ENCODE data around the gene ZNF467. TPM values are rescaled to one million over a fixed set of nuclear protein-coding genes. Genes with fewer than 3 reads are reported as not detected.
A peak's percentile ranks its signal among the peaks of the same experiment; 100 is the strongest.

The ZNF467 gene
- 3.8 TPM for total RNA-seq
- 8.8 TPM for polyA plus RNA-seq
- long read RNA-seq, donor 1, partial matches to known transcripts = 0 of 1 reads
- long read RNA-seq, donor 1, other reads (novel, unspliced or antisense) = 0 of 1 reads
- long read RNA-seq, donor 2 = 0 reads
- long read RNA-seq, donor 3, partial matches to known transcripts = 0 of 4 reads
- long read RNA-seq, donor 3, other reads (novel, unspliced or antisense) = 0 of 4 reads
- long read RNA-seq, donor 4, partial matches to known transcripts = 0 of 5 reads
- long read RNA-seq, donor 4, other reads (novel, unspliced or antisense) = 0 of 5 reads
- long read RNA-seq, donor 5, transcript ZNF467-201 (5 exons, 2,553 nt) = major isoform, 10 of 10 reads
- long read RNA-seq, donor 5, partial matches to known transcripts = 0 of 10 reads
- long read RNA-seq, donor 5, other reads (novel, unspliced or antisense) = 0 of 10 reads
- long read RNA-seq, donor 6, transcript ZNF467-201 (5 exons, 2,553 nt) = major isoform, 6 of 7 reads
- long read RNA-seq, donor 6, partial matches to known transcripts = 0 of 7 reads
- long read RNA-seq, donor 6, other reads (novel, unspliced or antisense) = 0 of 7 reads
- long read RNA-seq, donor 7, partial matches to known transcripts = 0 of 3 reads
- long read RNA-seq, donor 7, other reads (novel, unspliced or antisense) = 0 of 3 reads
- long read RNA-seq, donor 8, partial matches to known transcripts = 0 of 1 reads
- long read RNA-seq, donor 8, other reads (novel, unspliced or antisense) = 0 of 1 reads
- long read RNA-seq, donor 9, partial matches to known transcripts = 5 of 7 reads
- long read RNA-seq, donor 9, other reads (novel, unspliced or antisense) = 0 of 7 reads
- long read RNA-seq, donor 10, transcript ZNF467-201 (5 exons, 2,553 nt) = major isoform, 8 of 9 reads
- long read RNA-seq, donor 10, partial matches to known transcripts = 0 of 9 reads
- long read RNA-seq, donor 10, other reads (novel, unspliced or antisense) = 0 of 9 reads

DNA sequence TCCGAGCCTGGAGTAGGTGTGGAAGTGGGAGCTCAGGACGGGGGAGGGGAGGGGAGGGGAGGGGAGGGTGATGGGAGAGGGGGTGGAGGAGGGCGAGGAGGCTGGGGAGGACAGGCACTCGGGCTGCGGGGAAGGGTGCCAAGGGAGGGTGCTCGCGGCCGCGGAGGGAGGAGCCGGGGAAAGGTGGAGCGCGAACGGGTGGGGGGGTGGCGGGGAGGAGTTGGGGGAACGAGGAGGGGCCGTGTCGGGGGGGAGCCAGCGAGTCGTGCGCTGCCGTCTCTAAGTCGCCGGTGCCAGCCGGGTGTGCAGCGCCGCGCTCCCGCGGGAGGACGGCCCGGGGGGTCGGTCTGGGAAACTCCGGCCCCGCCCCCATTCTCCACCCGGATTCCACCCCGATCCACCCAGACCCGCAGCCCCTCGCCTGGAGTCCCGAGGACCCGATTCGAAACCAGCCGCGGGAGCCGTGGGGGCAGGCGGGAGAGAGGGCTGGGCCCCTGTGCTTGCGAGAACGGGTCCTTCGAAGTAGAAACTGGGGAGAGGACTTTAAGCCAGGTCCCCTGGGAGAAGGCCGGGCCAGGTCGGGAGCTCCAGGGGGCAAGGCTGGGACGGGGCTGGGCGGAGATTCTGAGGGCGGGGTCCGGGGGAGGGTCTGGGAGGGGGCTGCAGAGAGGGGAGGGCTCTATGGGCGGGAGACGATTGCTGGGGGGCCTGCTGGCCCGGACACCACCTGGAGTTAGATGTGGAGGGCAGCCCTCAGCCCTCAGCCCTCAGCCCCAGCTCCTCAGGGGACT lies at the start of gene ZNF467:
Gene ZNF467, minus strand, starts transcription at position 143 of the 791 bp plus-strand sequence. CDS start 2,556 bp downstream, outside the sequence.
- DNase-seq (ENCODE audit: low read depth in 6 of 9, low spot score in 9 of 9) = peak in 8 of 9 donors; percentile 18 to 81 (median 61)
- peaks cover 35 to 59% of the 10 kb centered on the region in 2 donors for H3K27me3 ChIP-seq (ENCODE audit: control insufficient read depth in 2 of 2, insufficient read depth in 1 of 2, low read length in 1 of 2)
- H3K36me3 ChIP-seq (ENCODE audit: control insufficient read depth in 2 of 2, insufficient read depth in 2 of 2, low read length in 1 of 2) = peaks cover 0 to 5% of the 10 kb centered on the region in 2 donors
- H3K9me3 ChIP-seq (ENCODE audit: control insufficient read depth in 2 of 2, insufficient read depth in 1 of 2, low read length in 1 of 2) = no peaks in the 10 kb centered on the region
- H3K4me3 ChIP-seq (ENCODE audit: low read length in 2 of 2) = peak within 1 kb of the TSS; percentile 68 to 81
- 8% methylated on average over 57 of the region's 57 CpGs for WGBS
- peaks cover 11 to 25% of the 10 kb centered on the region in 2 donors for H3K4me1 ChIP-seq (ENCODE audit: control insufficient read depth in 2 of 2, insufficient read depth in 2 of 2, low read length in 2 of 2)
- H3K27ac ChIP-seq (ENCODE audit: low read depth in 1 of 2, low read length in 1 of 2) = peak within 1 kb of the TSS; percentile 65 to 75

GRCh38 chr7:149822353-149822943 lies 49.1 kb upstream of the ZNF467 start:
- WGBS = 82% methylated on average over 22 of the region's 22 CpGs
- peaks cover 0 to 16% of the 10 kb centered on the region in 2 donors for H3K27me3 ChIP-seq (ENCODE audit: control insufficient read depth in 2 of 2, insufficient read depth in 1 of 2, low read length in 1 of 2)
- H3K4me3 ChIP-seq (ENCODE audit: low read length in 2 of 2) = no peak overlapping the region
- H3K36me3 ChIP-seq (ENCODE audit: control insufficient read depth in 2 of 2, insufficient read depth in 2 of 2, low read length in 1 of 2) = no peaks in the 10 kb centered on the region
- H3K4me1 ChIP-seq (ENCODE audit: control insufficient read depth in 2 of 2, insufficient read depth in 2 of 2, low read length in 2 of 2) = no peaks in the 10 kb centered on the region
- no peak for DNase-seq (ENCODE audit: low read depth in 6 of 9, low spot score in 9 of 9)
- H3K9me3 ChIP-seq (ENCODE audit: control insufficient read depth in 2 of 2, insufficient read depth in 1 of 2, low read length in 1 of 2) = no peaks in the 10 kb centered on the region
- no peak overlapping the region for H3K27ac ChIP-seq (ENCODE audit: low read depth in 1 of 2, low read length in 1 of 2)

DNA sequence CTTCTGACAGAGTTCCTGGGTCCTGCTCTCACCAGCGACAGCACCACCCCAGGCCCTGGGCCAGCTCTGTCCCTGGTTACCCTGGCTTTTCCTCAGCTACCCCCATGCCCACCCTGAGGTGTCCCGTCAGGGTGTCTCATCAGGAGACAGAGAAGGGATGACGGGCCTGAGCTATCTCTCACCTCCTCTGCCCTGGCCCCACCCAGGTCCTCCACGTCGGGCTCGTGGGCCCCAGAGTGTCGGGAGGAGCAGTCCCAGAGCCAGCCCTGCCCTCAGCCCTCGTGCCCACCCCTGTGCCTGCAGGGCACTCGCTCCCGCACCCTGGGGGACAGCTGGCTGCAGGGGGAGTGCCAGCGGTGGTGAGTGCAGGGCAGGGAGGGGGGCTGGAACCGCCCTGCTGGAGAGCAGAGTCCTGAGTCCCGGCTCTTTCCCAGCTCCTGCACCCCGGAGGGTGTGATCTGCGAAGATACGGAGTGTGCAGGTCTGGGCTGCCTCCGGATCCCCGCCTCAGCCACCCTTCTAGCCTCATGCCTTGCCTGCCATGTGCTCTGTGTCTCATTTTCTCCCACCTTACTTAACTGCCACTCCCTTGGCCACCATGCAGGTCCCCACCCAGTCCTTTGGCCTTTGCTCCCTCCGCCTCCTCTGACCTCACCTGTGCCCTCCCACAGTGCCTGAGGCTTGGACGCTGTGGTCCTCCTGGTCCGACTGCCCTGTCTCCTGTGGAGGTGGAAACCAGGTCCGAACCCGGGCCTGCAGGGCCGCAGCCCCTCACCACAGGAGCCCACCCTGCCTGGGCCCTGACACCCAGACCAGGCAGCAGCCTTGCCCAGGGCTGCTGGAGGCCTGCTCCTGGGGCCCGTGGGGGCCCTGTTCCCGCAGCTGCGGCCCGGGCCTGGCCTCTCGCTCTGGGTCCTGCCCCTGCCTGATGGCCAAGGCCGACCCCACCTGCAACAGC lies 48.1 kb upstream of the ZNF467 start:
- DNase-seq (ENCODE audit: low read depth in 6 of 9, low spot score in 9 of 9) = no peak
- Histone ChIP-seq H3K4me3 (ENCODE audit: low read length in 2 of 2) (no peak overlapping the region), H3K36me3 (ENCODE audit: control insufficient read depth in 2 of 2, insufficient read depth in 2 of 2, low read length in 1 of 2) (no peaks in the 10 kb centered on the region), H3K4me1 (ENCODE audit: control insufficient read depth in 2 of 2, insufficient read depth in 2 of 2, low read length in 2 of 2) (no peaks in the 10 kb centered on the region), H3K27ac (ENCODE audit: low read depth in 1 of 2, low read length in 1 of 2) (no peak overlapping the region), H3K27me3 (ENCODE audit: control insufficient read depth in 2 of 2, insufficient read depth in 1 of 2, low read length in 1 of 2) (peaks cover 0 to 16% of the 10 kb centered on the region in 2 donors), H3K9me3 (ENCODE audit: control insufficient read depth in 2 of 2, insufficient read depth in 1 of 2, low read length in 1 of 2) (no peaks in the 10 kb centered on the region)
- 96% methylated on average over 30 of the region's 30 CpGs for WGBS

GRCh38 chr7:149820622-149821190 lies 47.3 kb upstream of the ZNF467 start:
- Histone ChIP-seq H3K9me3 (ENCODE audit: control insufficient read depth in 2 of 2, insufficient read depth in 1 of 2, low read length in 1 of 2) (no peaks in the 10 kb centered on the region), H3K4me1 (ENCODE audit: control insufficient read depth in 2 of 2, insufficient read depth in 2 of 2, low read length in 2 of 2) (no peaks in the 10 kb centered on the region), H3K36me3 (ENCODE audit: control insufficient read depth in 2 of 2, insufficient read depth in 2 of 2, low read length in 1 of 2) (no peaks in the 10 kb centered on the region), H3K27me3 (ENCODE audit: control insufficient read depth in 2 of 2, insufficient read depth in 1 of 2, low read length in 1 of 2) (peaks cover 0 to 16% of the 10 kb centered on the region in 2 donors), H3K4me3 (ENCODE audit: low read length in 2 of 2) (no peak overlapping the region), H3K27ac (ENCODE audit: low read depth in 1 of 2, low read length in 1 of 2) (no peak overlapping the region)
- no peak for DNase-seq (ENCODE audit: low read depth in 6 of 9, low spot score in 9 of 9)
- 96% methylated on average over 17 of the region's 17 CpGs for WGBS

GRCh38 chr7:149819961-149820340 lies 46.6 kb upstream of the ZNF467 start:
- Histone ChIP-seq H3K27ac (ENCODE audit: low read depth in 1 of 2, low read length in 1 of 2) (no peak overlapping the region), H3K27me3 (ENCODE audit: control insufficient read depth in 2 of 2, insufficient read depth in 1 of 2, low read length in 1 of 2) (peaks cover 0 to 16% of the 10 kb centered on the region in 2 donors), H3K4me1 (ENCODE audit: control insufficient read depth in 2 of 2, insufficient read depth in 2 of 2, low read length in 2 of 2) (no peaks in the 10 kb centered on the region), H3K4me3 (ENCODE audit: low read length in 2 of 2) (no peak overlapping the region), H3K36me3 (ENCODE audit: control insufficient read depth in 2 of 2, insufficient read depth in 2 of 2, low read length in 1 of 2) (no peaks in the 10 kb centered on the region), H3K9me3 (ENCODE audit: control insufficient read depth in 2 of 2, insufficient read depth in 1 of 2, low read length in 1 of 2) (no peaks in the 10 kb centered on the region)
- WGBS = 94% methylated on average over 7 of the region's 7 CpGs
- DNase-seq (ENCODE audit: low read depth in 6 of 9, low spot score in 9 of 9) = no peak

GRCh38 chr7:149819141-149819960 lies 46.0 kb upstream of the ZNF467 start:
- WGBS = 96% methylated on average over 28 of the region's 28 CpGs
- Histone ChIP-seq H3K9me3 (ENCODE audit: control insufficient read depth in 2 of 2, insufficient read depth in 1 of 2, low read length in 1 of 2) (no peaks in the 10 kb centered on the region), H3K27ac (ENCODE audit: low read depth in 1 of 2, low read length in 1 of 2) (no peak overlapping the region), H3K27me3 (ENCODE audit: control insufficient read depth in 2 of 2, insufficient read depth in 1 of 2, low read length in 1 of 2) (peaks cover 0 to 16% of the 10 kb centered on the region in 2 donors), H3K36me3 (ENCODE audit: control insufficient read depth in 2 of 2, insufficient read depth in 2 of 2, low read length in 1 of 2) (no peaks in the 10 kb centered on the region), H3K4me3 (ENCODE audit: low read length in 2 of 2) (no peak overlapping the region), H3K4me1 (ENCODE audit: control insufficient read depth in 2 of 2, insufficient read depth in 2 of 2, low read length in 2 of 2) (no peaks in the 10 kb centered on the region)
- DNase-seq (ENCODE audit: low read depth in 6 of 9, low spot score in 9 of 9) = no peak

DNA sequence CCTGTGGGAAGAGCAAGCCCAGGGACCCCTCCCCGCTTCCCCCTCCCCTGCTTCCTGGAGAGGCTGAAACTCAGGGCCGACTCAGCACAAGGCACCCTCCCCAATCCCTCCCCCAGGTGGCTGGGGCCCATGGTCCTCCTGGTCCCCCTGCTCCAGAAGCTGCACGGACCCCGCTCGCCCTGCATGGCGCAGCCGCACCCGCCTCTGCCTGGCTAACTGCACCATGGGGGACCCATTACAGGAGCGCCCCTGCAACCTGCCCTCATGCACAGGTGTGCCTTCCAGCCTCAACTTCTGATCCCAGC lies 45.1 kb upstream of the ZNF467 start:
- Histone ChIP-seq H3K4me1 (ENCODE audit: control insufficient read depth in 2 of 2, insufficient read depth in 2 of 2, low read length in 2 of 2) (peaks cover 0 to 4% of the 10 kb centered on the region in 2 donors), H3K4me3 (ENCODE audit: low read length in 2 of 2) (no peak overlapping the region), H3K27ac (ENCODE audit: low read depth in 1 of 2, low read length in 1 of 2) (no peak overlapping the region), H3K27me3 (ENCODE audit: control insufficient read depth in 2 of 2, insufficient read depth in 1 of 2, low read length in 1 of 2) (peaks cover 0 to 16% of the 10 kb centered on the region in 2 donors), H3K9me3 (ENCODE audit: control insufficient read depth in 2 of 2, insufficient read depth in 1 of 2, low read length in 1 of 2) (no peaks in the 10 kb centered on the region), H3K36me3 (ENCODE audit: control insufficient read depth in 2 of 2, insufficient read depth in 2 of 2, low read length in 1 of 2) (no peaks in the 10 kb centered on the region)
- 92% methylated on average over 9 of the region's 9 CpGs for WGBS
- no peak for DNase-seq (ENCODE audit: low read depth in 6 of 9, low spot score in 9 of 9)

Measured in thymus (tissue), 14 donors.